ENCODE results near the gene ADCY7. TPM values are rescaled to one million over a fixed set of nuclear protein-coding genes. Genes with fewer than 3 reads are reported as not detected.
A peak's percentile ranks its signal among the peaks of the same experiment; 100 is the strongest.
"Not testable (repeated sequence)": the region's sequence is repeated elsewhere in the genome, so short reads cannot be mapped to it uniquely, and the experiment has no call there.

ADCY7 gene
- total RNA-seq, 1 donor: 26.0 TPM

GRCh38 chr16:50229149-50229726, 37.1 kb upstream of the ADCY7 start:
- DNase-seq (ENCODE audit: low read depth): no peak
- no peak for TF ChIP-seq CTCF (IDR thresholded peaks at IDR 0.05; ENCODE audit: insufficient read depth, low read length)
- no peak overlapping the region for H3K4me3 ChIP-seq (ENCODE audit: low read depth, low read length)

DNA sequence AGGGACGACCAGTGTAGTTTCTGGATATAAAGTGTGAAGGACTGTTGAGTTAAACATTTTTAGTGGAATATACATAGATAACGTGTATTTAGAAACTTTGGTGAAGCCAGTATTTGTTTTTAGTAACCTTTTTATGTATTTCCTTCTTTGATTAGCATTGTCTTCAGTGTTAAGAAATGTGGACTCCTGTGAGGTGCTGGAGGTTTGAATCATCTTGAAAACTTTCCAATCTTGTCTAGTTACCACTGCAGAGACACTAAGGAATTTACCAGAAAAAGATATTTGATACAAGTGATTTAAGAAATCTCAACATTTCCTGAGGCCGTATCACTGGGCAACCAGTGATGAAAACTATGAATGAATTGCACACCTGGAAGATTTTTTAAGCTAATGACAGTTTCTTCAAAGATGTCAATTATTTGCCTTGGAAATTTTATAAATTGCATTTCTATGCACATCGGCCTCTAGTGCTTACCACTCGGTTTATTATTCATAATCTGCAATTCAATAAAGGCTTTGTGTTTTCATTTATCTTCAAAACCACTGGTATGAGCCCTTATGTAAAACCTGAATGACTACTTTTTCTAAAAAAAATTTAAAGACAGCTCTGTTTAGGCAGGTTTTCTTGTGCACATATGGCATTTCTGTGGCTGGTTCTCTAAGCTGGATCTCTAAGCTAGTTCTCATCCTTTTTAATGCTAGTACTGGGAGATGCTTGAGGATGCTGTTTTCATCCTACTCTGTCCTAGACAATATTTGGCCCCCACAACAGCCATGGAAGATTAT, 31.4 kb upstream of the ADCY7 start:
- no peak overlapping the region for H3K4me3 ChIP-seq (ENCODE audit: low read depth, low read length)
- DNase-seq (ENCODE audit: low read depth): peak; percentile 52
- no peak for TF ChIP-seq CTCF (IDR thresholded peaks at IDR 0.05; ENCODE audit: insufficient read depth, low read length)

DNA sequence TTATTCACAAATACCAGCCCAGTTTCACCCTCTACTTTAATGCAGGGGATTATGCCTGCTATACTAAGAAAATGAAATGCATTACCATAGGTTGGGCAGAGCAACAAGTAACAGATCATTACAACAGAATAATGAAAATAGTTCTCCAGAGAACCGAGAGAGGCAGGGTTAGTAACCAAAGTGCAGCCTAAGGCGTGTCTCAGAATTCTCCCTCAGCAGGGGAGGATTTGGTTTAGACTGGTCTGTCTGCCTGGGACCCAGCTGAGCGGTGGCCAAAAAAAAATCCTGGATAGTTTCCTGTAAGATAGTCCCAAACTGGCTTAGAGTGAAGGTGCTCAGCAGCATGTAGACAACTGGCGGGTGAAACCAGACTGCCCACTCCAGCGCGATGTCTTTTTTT, 30.8 kb upstream of the ADCY7 start:
- no peak overlapping the region for H3K4me3 ChIP-seq (ENCODE audit: low read depth, low read length)
- TF ChIP-seq CTCF (IDR thresholded peaks at IDR 0.05; ENCODE audit: insufficient read depth, low read length): peak; percentile 2
- DNase-seq (ENCODE audit: low read depth): peak; percentile 58

DNA sequence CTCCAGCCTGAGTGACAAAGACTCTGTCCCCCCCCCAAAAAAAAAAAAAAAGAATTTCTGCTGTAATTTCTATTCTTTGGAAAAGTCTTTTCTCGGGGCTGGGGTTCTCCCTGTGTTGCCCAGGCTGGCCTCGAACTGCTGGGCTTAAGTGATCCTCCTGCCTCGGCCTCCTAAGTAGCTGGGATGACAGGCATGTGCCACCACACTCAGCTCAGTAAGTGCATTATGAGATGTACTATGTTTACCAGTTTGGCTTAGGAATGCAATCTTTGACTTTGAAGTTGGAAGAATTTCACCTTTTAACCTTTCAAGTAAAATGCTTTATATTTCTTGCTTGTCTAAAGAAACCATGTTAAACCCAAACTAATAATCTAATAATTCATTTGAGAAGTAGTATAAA, 28.0 kb upstream of the ADCY7 start:
- TF ChIP-seq CTCF (IDR thresholded peaks at IDR 0.05; ENCODE audit: insufficient read depth, low read length): no peak
- H3K4me3 ChIP-seq (ENCODE audit: low read depth, low read length): no peak overlapping the region
- no peak for DNase-seq (ENCODE audit: low read depth)

- no peak for TF ChIP-seq CTCF (IDR thresholded peaks at IDR 0.05; ENCODE audit: insufficient read depth, low read length)
- DNase-seq (ENCODE audit: low read depth): no peak
- H3K4me3 ChIP-seq (ENCODE audit: low read depth, low read length): no peak overlapping the region
Measured at GRCh38 chr16:50238868-50239301, 27.5 kb upstream of the ADCY7 start.

GRCh38 chr16:50243024-50243423, 23.3 kb upstream of the ADCY7 start:
- not testable (repeated sequence) for DNase-seq (ENCODE audit: low read depth); H3K4me3 ChIP-seq (ENCODE audit: low read depth, low read length)

- no peak overlapping the region for H3K4me3 ChIP-seq (ENCODE audit: low read depth, low read length)
- no peak for DNase-seq (ENCODE audit: low read depth)
- TF ChIP-seq CTCF (IDR thresholded peaks at IDR 0.05; ENCODE audit: insufficient read depth, low read length): no peak
Measured at GRCh38 chr16:50244140-50244503, 22.2 kb upstream of the ADCY7 start.
